Measurements from ENCODE around the gene PSTK.
A peak's percentile ranks its signal among the peaks of the same experiment; 100 is the strongest.

Gene PSTK

GRCh38 chr10:122993797-122994336, 13.7 kb downstream of the PSTK start:
- DNase-seq = no peak

GRCh38 chr10:122995936-122996335, 15.7 kb downstream of the PSTK start:
- DNase-seq = no peak

- DNase-seq = no peak
Observed at GRCh38 chr10:122997864-122998263, 17.7 kb downstream of the PSTK start.

GRCh38 chr10:122998360-122998917, 18.2 kb downstream of the PSTK start:
- DNase-seq = no peak

DNA sequence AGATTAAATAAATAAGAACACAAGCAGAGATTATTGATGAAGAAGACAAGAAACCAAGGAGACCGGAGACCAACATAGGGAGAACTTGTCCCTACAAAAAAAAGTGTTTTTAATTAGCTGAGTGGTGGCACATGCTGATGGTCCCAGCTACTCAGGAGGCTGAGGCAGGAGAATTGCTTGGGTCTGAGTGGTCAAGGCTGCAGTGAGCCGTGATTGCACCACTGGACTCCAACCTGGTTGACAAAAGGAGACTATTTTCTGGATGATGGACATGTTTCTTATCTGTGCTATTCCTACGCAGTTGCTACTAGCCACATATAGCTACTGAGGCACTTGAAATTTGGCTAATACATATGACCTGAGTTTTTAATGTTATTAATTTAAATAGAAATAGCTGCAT, 18.7 kb downstream of the PSTK start:
- no peak for DNase-seq

DNA sequence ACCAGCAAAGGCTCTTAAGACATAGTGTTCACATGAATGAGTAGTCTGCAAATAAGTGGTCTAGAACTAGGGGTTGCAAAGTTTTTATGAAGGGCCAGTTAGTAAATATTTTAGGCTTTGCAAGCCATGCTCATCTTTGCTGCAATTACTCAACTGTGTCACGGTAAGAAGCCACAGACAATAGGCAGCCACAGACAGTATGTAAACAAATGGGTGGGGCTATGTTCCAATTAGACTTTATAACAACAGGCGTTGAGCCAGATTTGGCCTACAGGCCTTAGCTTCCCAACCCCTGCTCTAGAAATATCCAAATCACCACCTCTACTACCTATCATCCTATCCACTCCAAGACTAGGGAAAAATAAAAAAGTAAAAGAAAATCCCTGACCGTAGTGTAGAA, 19.1 kb downstream of the PSTK start:
- no peak for DNase-seq

- no peak for DNase-seq
Observed at GRCh38 chr10:123000155-123000554, 20.0 kb downstream of the PSTK start.

DNA sequence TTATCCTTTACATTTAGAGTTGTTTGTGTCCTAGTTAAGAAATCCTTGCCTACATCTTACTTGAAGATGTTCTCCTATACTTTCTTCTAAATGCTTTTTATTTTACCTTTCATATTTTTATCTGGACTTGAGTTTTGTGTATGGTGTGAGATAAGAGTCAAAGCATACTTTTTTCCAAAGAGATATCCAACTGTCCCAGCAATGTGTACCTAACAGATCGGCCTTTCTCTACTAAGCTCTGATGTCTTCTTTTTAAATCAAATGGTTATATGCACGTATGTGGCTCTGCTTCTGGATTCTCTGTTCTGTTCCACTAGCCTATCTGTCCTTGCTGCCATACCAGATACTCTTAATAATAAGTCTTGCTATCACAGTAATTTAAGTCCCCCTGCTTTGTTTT, 21.2 kb downstream of the PSTK start:
- DNase-seq = no peak

- DNase-seq = no peak
Observed at GRCh38 chr10:123004298-123004697, 24.1 kb downstream of the PSTK start.

GRCh38 chr10:123007558-123008354, 27.6 kb downstream of the PSTK start:
- DNase-seq = peak; percentile 64

- DNase-seq = peak; percentile 98
Observed at GRCh38 chr10:123008355-123009104, 28.3 kb downstream of the PSTK start, which contains the start of the genes ACADSB and IKZF5. Gene ACADSB (plus strand): TSS chr10:123009006. CDS start chr10:123009030, 24 bp downstream. Gene IKZF5 (minus strand): TSS chr10:123008795. CDS start chr10:122998625, 10,170 bp downstream.

GRCh38 chr10:123009105-123009820, 29.1 kb downstream of the PSTK start:
- no peak for DNase-seq

- DNase-seq = no peak
Observed at GRCh38 chr10:123011987-123012386, 31.8 kb downstream of the PSTK start.

DNA sequence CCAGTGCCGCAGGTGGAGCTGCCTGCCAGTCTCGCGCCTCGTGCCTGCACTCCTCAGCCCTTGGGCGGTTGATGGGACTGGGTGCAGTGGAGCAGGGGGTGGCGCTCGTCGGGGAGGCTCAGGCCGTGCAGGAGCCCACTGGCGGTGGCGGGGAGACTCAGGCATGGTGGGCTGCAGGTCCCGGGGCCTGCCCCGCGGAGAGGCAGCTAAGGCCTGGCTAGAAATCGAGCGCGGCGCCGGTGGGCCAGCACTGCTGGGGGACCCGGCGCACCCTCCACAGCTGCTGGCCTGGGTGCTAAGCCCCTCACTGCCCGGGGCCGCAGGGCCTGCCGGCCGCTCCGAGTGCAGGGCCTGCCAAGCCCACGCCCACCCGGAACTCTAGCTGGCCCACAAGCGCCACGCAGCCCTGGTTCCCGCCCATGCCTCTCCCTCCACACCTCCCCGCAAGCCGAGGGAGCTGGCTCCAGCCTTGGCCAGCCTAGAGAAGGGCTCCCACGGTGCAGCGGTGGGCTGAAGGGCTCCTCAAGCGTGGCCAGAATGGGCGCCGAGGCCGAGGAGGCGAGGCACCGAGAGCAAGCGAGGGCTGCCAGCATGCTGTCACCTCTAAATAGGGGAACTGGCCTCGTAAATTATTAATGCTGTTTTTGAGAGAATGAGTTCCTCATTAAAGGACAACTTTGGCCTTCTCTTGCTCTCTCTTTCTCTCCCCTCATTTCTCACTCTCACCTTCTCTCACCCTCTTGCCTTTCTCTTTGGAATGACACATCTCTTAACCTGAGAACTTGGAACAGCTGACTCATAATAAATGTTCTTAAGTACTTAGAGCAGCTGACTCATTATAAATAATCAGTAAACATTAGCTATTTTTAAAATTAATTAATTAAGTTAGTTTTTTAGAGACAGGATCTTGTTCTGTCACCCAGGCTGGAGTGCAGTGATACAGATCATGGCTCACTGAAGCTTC, 33.5 kb downstream of the PSTK start:
- no peak for DNase-seq

DNA sequence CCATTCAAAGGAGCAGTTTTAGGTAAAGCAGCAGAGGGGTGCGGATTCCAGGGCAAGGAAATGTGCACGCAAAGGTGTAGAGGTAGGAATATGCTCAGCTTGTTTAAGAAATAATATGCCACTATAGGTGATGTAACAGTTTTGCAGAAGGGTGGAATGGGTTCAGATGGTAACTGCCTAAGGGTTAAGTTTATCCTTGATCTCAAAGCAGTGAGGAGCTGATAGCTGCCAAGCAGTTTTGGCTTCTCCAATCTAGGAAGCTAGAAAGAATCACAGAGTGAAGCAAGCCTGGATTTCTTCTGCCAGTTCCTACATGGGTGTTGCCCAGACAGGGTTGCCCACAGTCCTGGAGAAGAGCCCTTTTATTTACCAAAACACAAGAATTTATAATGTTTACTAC, 34.6 kb downstream of the PSTK start:
- DNase-seq = no peak

- DNase-seq = no peak
Observed at GRCh38 chr10:123016228-123016627, 36.0 kb downstream of the PSTK start.

DNA sequence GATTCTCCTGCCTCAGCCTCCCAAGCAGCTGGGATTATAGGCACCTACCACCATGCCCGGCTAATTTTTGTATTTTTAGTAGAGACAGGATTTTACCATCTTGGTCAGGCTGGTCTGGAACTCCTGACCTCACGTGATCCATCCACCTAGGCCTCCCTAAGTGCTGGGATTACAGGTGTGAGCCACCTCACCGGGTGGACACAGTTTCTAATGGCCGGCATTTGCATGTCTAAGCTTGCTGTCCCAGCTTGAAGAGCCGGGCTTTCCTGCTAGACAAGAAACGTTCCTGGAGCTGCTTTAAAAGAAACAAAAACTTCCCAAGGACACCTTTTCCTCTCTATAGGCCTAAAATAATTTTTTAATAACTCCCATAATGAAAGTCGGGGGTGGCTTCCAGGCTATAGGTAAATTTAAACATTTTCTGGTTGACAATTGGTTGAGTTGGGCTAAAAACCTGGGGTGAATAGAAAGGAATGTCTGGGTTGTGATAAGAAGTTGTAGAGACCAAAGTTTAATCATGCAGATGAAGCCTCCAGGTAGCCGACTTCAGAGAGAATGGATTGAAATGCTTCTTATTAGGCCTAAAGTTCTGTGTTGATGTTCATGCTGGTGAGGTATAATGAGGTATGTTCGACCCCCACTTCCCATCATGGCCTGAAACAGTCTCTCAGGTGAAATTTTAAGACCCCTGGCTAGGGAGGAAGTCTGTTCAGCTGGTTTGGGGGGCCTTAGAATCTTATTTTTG, 37.4 kb downstream of the PSTK start:
- no peak for DNase-seq

- no peak for DNase-seq
Observed at GRCh38 chr10:123018531-123018930, 38.3 kb downstream of the PSTK start.

GRCh38 chr10:123019264-123019663, 39.1 kb downstream of the PSTK start:
- DNase-seq = no peak

GRCh38 chr10:123019941-123020703, 39.9 kb downstream of the PSTK start:
- no peak for DNase-seq

Measured in CD4-positive, alpha-beta T cell treated with Interleukin-15 for 1 hour (primary cell).